HG02678 (cell line): ENCODE measurements around the gene PIGN.

Source experiments
- ATAC-seq: cut with Tn5 transposase; IDR thresholded peaks from one replicate; pipeline ENCODE4 v1.9.1; 2021; ENCODE audit warnings: mild to moderate bottlenecking, moderate library complexity; ENCODE audit not compliant: unreplicated experiment

Gene PIGN

GRCh38 chr18:62018034-62018758 is 168.7 kb downstream of the PIGN start:
- ATAC-seq: no peak

GRCh38 chr18:62017618-62018017 is 169.2 kb downstream of the PIGN start:
- no peak for ATAC-seq

GRCh38 chr18:62011416-62011815 is 175.4 kb downstream of the PIGN start:
- no peak for ATAC-seq

GRCh38 chr18:62009521-62009920 is 177.3 kb downstream of the PIGN start:
- ATAC-seq: no peak

DNA sequence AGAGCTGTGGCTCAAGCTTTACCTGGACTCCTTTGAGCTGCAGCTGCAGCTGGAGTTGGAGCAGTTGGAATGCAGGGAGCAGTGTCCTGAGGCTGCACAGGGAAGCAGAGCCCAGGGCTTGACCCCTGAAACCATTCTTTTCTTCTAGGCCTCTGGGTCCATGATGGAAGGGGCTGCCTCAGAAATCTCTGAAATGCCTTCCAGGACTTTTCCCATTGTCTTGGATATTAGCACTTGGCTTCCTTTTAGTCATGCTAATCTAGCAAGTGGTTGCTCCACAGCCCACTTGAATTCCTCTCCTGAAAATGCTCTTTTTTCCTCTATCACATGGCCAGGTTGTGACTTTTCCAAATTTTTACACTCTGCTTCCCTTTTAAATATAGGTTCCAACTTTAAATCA is 185.5 kb downstream of the PIGN start:
- ATAC-seq: no peak

- ATAC-seq: no peak
These were observed 187.9 kb downstream of the PIGN start for GRCh38 chr18:61998957-61999356.

GRCh38 chr18:61998335-61998734 is 188.5 kb downstream of the PIGN start:
- ATAC-seq: no peak

GRCh38 chr18:61995618-61996017 is 191.2 kb downstream of the PIGN start:
- ATAC-seq: no peak

DNA sequence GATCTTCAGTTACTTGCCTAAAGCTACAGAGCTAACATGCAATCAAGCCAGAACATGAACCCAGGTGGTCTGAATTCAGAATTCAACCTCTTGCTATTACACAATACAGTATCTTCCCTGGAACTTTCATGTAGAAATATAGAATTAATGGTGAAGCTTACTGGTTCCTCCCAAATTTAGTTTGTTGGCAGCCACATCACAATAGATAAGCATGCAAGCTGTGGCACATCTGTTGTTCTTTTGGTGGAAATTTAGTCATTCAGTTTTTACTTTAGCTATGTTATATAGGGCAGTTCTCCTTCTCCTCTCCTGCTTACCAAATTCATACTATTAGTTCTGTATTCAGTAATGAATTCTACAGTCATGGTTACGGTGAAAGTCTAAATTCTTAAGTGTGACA is 193.0 kb downstream of the PIGN start:
- ATAC-seq: no peak

DNA sequence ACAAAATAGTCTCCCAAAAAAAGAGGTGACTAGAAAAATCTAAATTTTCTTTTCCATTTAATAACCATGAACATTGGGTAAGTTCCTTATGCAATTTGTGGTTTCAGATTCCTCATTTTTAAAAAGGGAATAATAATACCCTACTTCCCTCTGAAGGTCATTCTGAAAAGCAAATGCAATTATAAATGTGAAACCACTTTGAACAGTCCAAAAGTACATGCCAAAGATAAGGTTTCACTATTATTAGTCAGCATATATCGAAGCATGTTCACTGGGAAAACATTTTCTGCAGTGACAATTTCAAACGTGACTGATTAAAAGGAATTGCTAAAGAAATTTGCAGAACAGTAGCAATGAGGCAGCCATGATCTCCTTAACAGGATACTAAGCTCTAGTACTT is 193.9 kb downstream of the PIGN start:
- no peak for ATAC-seq

GRCh38 chr18:61992285-61992684 is 194.6 kb downstream of the PIGN start:
- no peak for ATAC-seq

DNA sequence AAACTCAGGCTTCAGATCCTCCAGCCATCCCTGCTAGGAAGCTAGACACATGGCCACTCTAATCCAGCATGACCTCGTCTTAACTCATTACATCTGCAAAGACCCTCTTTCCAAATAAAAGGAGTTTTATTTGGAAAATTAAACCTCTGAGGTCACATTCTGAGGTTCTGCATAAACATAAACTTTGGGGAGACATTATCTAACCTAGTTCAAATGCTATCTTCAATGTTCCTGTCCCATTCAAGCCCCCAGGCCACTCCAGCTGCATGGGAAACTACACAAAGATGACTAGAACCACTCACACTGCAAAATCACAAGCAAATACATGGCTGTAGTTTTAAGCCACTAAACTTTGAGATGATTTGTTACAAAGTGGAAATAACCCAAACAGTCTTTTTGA is 195.0 kb downstream of the PIGN start:
- no peak for ATAC-seq

- no peak for ATAC-seq
These were observed 195.7 kb downstream of the PIGN start for GRCh38 chr18:61991201-61991600.
